CD4-positive, alpha-beta T cell treated with Interleukin-1 beta for 1 hour (primary cell): ENCODE measurements around the gene MORN3.
"Not testable (repeated sequence)": the region's sequence is repeated elsewhere in the genome, so short reads cannot be mapped to it uniquely, and the experiment has no call there.

Source experiments
- DNase-seq, 2 donors: peaks; one replicate each; pipeline ENCODE4 v3.0.0-alpha.2; 2020 to 2022

The MORN3 gene

DNA sequence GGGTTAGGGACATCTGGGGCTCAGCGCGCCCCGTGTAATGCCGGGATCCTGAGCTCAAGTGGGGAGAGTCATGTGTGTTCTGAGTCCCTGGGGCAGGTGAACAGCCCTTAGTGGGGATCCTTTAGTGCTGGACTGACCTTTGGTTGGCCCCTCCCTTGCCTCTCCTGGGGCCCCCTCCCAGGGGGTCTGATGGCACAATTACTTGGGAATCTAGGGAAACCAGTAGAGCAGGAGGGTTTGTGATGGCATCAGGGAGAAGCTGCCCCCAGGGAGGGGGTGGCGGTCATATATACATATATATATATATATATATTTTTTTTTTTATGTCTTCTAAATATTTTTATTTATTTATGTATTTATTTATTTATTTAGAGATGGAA lies at the start of gene MORN3:
Gene MORN3, minus strand, starts transcription at position 134 of the 380 bp plus-strand sequence. CDS start 171 bp downstream, outside the sequence.
- no peak for DNase-seq

GRCh38 chr12:121718653-121719239 lies 49.3 kb upstream of the MORN3 start:
- DNase-seq, result no peak

DNA sequence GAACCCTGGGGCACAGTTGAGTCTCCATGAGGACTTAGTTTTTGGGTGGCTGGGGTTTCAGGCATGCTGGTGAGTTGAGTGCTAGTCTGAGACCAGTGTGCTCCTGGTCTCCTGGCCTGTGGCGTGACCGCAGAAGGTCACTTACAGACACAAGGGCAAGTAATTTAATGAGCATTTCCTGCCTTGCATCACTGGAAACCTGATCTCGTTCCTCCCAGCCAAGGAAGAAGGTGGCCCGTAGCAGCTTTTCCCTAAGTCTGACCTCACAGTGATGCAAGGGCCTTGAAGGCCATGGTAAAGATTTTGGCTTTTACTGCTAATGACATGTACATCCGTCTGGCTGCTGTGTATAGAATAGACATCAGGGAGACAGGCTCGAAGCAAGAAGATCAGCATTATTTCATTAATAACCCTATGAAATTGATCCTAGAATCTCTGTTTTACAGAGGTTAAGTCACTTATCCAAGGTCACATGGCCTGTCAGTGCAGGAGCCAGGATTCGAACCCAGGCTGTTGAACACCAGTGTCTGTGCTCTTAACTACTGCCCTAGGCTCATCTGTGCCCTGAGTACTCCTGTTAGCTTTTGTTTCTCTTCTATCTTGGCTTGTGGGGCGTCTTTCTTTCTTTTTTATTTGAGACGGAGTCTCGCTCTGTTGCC lies 47.7 kb upstream of the MORN3 start:
- no peak for DNase-seq

DNA sequence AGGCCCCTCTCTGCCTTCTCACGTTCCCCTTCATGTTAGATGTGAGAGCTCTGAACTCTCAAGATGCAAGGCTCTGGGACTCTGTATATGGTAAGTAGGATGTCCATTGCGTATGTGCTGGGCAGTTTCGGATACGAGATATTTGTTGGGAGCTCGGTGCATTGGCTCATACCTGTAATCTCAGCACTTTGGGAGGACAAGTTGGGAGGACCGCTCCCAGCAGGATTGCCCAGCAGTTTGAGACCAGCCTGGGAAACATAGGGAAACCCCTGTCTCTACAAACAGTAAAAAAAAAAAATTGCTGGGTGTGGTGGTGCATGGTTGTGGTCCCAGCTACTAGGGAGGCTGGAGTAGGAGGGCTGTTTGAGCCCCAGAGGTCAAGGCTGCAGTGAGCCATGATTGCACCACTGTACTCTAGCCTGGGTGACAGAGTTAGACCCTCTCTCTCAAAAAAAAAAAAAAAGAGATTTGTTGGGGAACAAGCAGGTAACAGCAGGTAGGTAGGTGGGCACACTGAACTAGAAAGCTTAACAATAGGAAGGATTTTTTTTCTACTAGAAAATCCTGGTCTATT lies 46.5 kb upstream of the MORN3 start:
- DNase-seq, result no peak

DNA sequence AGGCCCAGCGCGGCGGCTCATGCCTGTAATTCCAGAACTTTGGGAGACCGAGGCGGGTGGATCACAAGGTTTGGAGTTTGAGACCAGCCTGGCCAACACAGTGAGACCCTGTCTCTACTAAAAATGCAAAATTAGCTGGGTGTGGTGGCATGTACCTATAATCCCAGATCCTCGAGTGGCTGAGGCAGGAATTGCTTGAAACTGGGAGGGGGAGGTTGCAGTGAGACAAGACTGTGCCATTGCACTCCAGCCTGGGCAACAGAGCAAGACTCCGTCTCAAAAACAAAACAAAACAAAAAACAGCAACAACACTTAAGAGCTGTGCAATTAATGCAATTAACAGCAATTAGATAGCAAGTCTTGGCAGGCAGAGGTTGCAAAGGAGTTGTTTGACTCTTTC lies 45.6 kb upstream of the MORN3 start:
- not testable (repeated sequence) for DNase-seq

GRCh38 chr12:121713793-121714192 lies 44.3 kb upstream of the MORN3 start:
- DNase-seq, result no peak

GRCh38 chr12:121713257-121713777 lies 43.9 kb upstream of the MORN3 start:
- DNase-seq, result no peak

DNA sequence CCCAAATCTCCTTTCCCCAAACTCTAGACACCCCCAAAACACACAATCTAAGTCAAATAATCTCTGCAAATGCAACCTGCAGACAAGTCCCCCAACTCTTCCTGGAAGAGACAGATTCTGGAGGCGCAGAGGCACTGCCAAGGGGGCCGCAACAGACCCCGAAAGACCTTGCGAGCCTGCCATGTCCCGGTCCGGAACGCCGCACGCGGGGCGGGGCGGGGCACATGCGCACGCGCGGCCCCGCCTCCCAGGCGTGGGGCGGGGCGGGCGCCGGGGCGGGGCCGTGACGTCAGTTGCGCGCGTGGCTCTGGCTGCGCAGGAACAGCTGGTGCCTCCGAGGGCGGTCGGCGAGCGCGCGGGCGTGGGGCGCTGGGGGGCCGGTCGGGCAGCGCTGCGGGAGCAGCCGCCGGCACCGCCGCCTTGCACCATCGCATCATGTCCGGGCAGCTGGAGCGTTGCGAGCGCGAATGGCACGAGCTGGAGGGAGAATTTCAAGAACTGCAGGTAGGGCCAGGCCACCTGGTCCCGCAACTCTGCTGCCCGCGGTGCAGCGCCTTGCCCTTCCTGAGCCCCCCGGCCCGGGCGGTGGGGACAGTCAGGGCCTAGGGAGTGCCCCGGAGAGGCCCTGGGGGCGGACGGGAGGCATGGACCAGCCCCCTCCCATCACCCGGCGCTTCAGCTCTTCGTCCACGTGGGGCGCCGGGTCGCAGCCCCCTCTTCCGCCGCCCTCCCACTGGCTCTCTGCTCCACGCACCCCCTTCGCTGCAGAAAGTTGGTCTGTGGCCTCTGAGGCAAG lies 43.2 kb upstream of the MORN3 start, which contains the start of gene TMEM120B:
Gene TMEM120B, plus strand, starts transcription at position 292 of the 796 bp plus-strand sequence. Its CDS starts 144 bp downstream, at position 436.
- DNase-seq, result peak; percentile 84 to 89

GRCh38 chr12:121712190-121712460 lies 42.7 kb upstream of the MORN3 start:
- DNase-seq, result peak in 1 of 2 donors; percentile 31

DNA sequence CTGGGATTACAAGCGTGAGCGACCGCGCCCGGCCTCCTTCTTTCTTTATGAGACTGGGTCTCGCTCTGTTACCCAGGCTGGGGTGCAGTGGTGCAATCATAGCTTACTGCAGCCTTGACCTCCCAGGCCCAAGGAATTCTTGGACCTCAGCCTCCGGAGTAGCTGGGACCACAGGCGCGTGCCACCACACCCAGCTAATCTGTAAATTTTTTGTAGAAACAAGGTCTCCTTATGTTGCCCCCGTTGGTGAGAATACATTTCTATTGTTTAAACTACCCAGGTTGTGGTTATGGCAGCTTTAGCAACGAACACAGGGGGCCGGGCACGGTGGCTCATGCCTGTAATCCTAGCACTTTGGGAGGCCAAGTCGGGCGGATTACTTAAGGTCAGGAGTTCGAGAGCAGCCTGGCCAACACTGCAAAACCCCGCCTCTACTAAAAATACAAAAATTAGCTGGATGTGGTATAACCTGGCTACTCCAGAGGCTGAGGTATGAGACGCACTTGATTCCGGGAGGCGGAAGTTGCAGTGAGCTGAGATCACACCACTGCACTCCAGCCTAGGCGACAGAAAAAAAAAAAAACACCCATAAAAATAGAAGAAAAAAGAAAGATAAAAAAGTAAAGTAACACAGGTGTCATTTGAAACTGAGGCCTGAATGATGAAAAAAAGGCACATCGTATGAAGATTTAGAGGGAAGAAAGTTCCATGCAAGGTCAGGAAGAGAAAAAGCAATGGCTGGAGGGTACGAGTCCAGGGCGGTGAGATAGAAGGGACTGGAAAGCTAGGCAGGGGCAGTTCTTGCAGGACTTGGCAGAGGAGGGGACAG lies 42.1 kb upstream of the MORN3 start:
- peak; percentile 34 to 39 for DNase-seq

GRCh38 chr12:121709478-121709961 lies 40.1 kb upstream of the MORN3 start:
- DNase-seq, result no peak

DNA sequence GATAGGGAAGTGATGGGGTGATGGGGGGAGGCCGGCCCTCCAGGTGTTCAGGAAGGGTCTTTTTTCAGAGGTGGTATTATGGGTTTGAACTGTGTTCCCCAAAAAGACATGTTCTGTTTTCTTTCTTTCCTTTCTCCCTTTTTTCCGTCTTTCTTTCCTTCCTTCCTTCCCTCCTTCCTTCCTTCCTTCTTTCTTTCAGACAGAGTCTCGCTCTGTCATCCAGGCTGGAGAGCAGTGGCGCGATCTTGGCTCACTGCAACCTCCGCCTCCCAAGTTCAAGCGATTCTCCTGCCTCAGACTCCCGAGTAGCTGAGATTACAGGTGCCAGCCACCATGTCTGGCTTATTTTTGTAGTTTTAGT lies 39.6 kb upstream of the MORN3 start:
- not testable (repeated sequence) for DNase-seq

GRCh38 chr12:121708313-121709063 lies 39.0 kb upstream of the MORN3 start:
- no peak for DNase-seq

GRCh38 chr12:121705514-121705913 lies 36.1 kb upstream of the MORN3 start:
- no peak for DNase-seq

DNA sequence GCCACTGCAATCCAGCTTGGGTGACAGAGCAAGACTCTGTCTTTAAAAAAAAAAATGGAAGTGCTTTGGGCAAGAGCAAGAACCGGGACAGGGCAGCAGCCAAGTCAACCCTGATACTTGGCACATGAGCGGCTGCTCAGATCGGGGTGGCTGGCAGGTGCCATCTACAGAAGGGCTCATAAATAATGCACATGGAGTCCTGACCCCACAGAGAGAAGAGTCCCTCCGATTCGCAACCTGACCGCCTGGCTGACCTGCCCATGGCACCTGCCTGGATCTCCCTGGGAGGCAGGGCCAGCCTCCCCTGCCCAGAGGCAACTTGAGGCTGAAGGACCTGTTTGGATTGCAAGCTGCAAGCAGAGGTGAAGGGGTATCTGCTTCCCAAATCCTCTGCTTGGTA lies 33.5 kb upstream of the MORN3 start:
- DNase-seq, result no peak

DNA sequence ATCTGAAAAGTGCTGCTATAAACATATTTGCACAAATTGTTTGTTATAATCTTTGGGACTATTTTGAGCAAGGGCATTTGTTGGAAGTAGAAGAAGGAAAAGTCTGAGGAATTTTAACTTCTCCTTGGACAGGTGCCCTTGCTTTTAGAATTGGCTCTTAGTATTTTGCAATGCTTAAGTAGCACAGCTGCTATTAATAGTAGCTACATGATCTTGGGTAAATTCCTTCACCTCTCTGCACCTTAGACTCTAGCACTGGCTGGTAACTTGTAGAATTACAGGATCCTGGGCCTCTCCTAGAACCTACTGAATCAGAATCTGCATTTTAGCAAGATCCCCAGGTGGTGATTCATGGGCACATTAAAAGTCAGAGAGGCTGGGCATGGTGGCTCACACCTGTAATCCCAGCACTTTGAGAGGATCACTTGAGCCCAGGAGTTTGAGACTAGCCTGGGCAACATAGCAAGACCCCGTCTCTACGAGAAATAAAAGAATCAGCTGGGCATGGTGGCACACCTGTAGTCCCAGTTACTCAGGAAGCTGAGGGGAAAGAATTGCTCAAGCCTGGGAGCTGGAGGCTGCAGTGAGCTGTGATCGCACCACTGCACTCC lies 32.3 kb upstream of the MORN3 start:
- DNase-seq, result no peak

DNA sequence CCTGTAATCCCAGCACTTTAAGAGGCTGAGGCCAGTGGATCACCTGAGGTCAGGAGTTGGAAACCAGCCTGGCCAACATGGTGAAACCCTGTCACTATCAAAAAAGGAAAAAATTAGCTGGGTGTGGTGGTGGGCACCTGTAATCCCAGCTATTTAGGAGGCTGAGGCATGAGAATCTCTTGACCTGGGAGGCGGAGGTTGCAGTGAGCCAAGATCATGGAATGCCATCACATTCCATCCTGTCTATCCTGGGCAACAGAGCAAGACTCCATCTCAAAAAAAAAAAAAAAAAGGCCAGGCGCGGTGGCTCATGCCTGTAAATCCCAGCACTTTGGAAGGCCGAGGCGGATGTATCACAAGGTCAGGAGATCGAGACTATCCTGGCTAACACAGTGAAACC lies 28.4 kb upstream of the MORN3 start:
- not testable (repeated sequence) for DNase-seq

DNA sequence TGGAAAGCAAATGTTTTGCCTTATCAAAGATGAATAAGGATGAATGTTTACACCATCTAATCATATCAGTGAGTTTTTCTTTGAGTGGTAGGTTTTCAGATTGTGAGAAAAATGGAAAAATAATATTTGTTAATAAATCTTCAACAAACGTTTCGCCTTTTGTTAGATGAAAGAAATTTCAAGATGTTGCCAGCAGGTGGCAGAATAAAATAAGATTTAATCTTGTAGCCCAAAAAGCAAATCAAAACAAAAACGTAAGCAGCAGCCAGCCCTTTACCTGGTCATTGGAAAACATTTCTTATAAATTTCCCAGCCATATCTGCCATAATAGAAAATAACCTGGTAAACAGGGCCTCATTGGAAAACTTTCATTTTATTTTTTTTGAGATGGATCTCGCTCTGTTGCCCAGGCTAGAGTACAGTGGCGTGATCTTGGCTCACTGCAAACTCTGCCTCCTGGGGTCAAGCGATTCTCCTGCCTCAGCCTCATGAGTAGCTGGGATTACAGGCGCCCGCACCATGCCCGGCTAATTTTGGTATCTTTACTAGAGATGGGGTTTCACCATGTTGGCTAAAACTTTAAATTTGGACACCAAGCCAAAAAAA lies 27.7 kb upstream of the MORN3 start:
- DNase-seq, result peak in 1 of 2 donors; percentile 79

GRCh38 chr12:121693155-121693687 lies 23.8 kb upstream of the MORN3 start:
- no peak for DNase-seq

DNA sequence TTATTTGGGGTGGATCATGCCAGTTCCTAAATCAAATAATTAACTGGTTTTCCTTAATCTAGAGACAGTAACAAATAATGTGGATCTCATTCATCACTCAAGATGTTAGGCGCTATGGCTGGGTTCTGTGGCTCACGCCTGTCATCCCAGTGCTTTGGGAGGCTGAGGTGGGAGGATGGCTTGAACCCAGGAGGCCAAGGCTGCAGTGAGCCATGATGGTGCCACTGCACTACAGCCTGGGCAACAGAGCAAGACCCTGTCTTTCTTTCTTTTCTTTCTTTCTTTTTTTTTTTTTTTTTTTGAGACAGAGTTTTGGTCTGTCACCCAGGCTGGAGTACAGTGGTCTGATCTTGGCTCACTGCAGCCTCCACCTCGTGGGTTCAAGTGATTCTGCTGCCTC lies 23.3 kb upstream of the MORN3 start:
- not testable (repeated sequence) for DNase-seq

- no peak for DNase-seq
These were observed 20.0 kb upstream of the MORN3 start for GRCh38 chr12:121689430-121689829.
